Neutrophil (primary cell): ENCODE data around the gene CCDC107.
A peak's percentile ranks its signal among the peaks of the same experiment; 100 is the strongest.

ENCODE experiments used
- H3K27ac ChIP-seq: fragments of 200-600 bp; sonication (generic); 2 replicates; pipeline ENCODE4 v1.5.1; 2016; ENCODE audit warnings: mild to moderate bottlenecking, moderate library complexity
- H3K27me3 ChIP-seq: fragments of 200-600 bp; sonication (generic); 2 replicates; pipeline ENCODE4 v1.6.0; 2016; ENCODE audit warnings: mild to moderate bottlenecking
- H3K36me3 ChIP-seq: fragments of 200-600 bp; sonication (generic); 2 replicates; pipeline ENCODE4 v1.5.1; 2017
- H3K4me1 ChIP-seq, 2 experiments: fragments of 200-600 bp in 1 of 2; sonication (generic) in 1 of 2; 1 replicate in 1 of 2; 2 replicates in 1 of 2; pipeline versions ENCODE4 v1.5.1 to v1.6.1; 2013 to 2016; ENCODE audit warnings: low read depth in 1 of 2, low read length in 1 of 2, mild to moderate bottlenecking in 1 of 2, moderate library complexity in 1 of 2; ENCODE audit not compliant: control insufficient read depth in 1 of 2, insufficient read depth in 1 of 2
- H3K4me3 ChIP-seq, 2 experiments: fragments of 200-600 bp in 1 of 2; sonication (generic) in 1 of 2; 1 replicate in 1 of 2; 2 replicates in 1 of 2; pipeline ENCODE4 v1.5.1; 2013 to 2016; ENCODE audit warnings: low read depth in 1 of 2, low read length in 1 of 2, mild to moderate bottlenecking in 1 of 2, moderate library complexity in 1 of 2
- H3K9me3 ChIP-seq: fragments of 200-600 bp; sonication (generic); 2 replicates; pipeline ENCODE4 v1.5.1; 2016
- TF ChIP-seq, protein P1 (sequence below): fragments of 200-600 bp; sonication (generic); IDR thresholded peaks from 2 replicates; pipeline ENCODE4 v1.5.1; 2016; ENCODE audit warnings: antibody characterized with exemption

Gene CCDC107

DNA sequence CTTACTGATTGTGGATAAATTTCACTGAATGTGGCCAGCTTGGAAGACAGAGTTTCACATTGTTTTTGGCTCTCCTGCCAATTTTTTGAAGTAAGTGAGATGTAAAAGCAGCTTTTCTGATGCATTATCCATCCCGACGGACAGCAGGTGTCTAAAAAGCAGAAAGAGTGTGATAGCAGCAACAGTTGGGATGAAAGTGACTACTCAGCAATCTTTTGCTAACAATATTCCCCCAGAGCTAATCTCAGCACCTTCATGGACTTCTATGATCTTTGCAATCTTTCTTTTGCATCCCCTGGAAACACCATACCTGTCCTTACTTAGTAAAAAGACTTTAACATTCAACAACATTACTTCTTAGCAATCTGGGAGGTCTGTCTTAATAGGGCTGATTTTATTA lies 45.2 kb upstream of the CCDC107 start:
- H3K9me3 ChIP-seq = no peaks in the 10 kb centered on the region
- peaks cover 19% of the 10 kb centered on the region for H3K36me3 ChIP-seq
- H3K27ac ChIP-seq = no peak overlapping the region
- H3K27me3 ChIP-seq = peaks cover 24% of the 10 kb centered on the region
- TF ChIP-seq, protein P1, sequence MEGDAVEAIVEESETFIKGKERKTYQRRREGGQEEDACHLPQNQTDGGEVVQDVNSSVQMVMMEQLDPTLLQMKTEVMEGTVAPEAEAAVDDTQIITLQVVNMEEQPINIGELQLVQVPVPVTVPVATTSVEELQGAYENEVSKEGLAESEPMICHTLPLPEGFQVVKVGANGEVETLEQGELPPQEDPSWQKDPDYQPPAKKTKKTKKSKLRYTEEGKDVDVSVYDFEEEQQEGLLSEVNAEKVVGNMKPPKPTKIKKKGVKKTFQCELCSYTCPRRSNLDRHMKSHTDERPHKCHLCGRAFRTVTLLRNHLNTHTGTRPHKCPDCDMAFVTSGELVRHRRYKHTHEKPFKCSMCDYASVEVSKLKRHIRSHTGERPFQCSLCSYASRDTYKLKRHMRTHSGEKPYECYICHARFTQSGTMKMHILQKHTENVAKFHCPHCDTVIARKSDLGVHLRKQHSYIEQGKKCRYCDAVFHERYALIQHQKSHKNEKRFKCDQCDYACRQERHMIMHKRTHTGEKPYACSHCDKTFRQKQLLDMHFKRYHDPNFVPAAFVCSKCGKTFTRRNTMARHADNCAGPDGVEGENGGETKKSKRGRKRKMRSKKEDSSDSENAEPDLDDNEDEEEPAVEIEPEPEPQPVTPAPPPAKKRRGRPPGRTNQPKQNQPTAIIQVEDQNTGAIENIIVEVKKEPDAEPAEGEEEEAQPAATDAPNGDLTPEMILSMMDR = no peak
- H3K4me3 ChIP-seq = no peak overlapping the region
- peaks cover 9 to 12% of the 10 kb centered on the region in 2 experiments for H3K4me1 ChIP-seq

DNA sequence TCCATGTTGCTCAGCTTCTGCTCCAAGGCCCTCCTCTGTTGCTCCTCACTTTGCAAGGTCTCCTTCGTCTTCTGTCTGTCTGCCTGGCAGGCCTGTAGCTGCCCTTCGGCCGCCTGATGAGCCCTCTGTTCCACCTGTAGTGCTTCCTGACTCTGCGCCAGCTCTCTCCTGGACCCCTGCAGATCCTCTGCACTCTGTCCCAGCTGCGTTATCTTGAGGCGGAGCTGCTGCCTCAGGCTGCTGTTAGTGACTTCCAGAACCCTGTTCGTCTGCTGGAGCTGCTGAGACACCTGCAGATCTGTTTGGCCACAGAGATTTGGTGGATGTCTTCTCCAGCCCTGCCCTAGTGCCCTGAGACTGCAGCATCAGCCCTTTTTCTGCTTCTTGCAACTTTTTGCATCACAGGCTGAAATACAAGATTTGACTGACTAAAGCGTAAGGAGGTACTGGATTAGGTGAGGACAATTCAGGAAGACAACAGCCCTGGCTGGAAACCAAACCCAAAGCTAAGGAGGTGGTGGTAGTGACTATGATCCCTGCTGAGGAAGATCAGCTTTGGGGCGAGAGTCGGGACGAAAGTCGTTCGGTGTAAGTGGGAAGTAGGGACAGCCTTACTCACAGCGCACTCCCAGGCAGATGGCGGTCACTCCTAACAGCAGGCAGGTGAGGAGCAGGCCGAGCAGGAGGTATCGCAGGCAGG lies 42.0 kb upstream of the CCDC107 start:
- no peaks in the 10 kb centered on the region for H3K36me3 ChIP-seq
- no peak overlapping the region for H3K4me3 ChIP-seq
- H3K27me3 ChIP-seq = peaks cover 33% of the 10 kb centered on the region
- no peaks in the 10 kb centered on the region for H3K9me3 ChIP-seq
- peaks cover 9 to 12% of the 10 kb centered on the region in 2 experiments for H3K4me1 ChIP-seq
- no peak overlapping the region for H3K27ac ChIP-seq
- TF ChIP-seq, protein P1 = no peak

DNA sequence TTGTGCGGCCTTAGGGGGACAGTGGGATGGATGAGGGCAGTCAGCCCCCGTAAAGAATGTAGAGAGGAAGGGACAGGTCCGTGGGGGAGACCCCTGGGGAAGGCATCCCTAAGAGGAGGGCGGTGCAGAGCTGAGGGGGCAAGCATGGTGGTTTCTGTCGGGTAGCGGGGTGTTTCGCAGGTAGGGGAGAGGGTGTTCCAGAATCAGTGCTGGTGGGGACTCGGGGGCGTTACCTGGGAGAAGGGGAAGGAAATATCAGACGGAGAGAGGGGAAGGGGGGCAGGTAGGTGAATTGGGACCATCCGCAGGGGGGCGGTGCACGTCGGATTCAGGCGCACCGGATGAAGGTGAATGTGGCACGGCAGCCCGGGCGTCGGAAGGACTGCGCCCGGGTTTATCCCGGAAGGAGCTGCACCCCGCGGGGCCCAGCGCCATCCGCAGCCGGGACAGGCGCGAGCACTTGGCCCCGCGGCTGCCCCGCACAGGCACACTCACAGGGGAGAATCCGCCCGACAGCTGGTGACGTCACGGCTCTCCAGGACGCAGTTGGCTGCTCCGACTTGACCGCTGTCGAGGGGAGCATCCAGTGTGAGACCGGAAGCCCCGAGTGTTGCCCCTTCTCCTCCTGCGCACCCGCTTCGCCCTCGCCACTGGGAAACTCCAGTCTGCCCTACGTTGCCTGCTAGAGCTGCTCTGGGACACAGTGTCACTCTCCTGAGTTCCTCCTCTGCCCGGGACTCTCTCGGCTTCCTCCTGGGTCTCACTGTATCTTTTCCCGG lies 41.2 kb upstream of the CCDC107 start:
- H3K27ac ChIP-seq = no peak overlapping the region
- H3K9me3 ChIP-seq = no peaks in the 10 kb centered on the region
- TF ChIP-seq, protein P1 = no peak
- H3K4me3 ChIP-seq = peak overlapping the region; percentile 46 to 63
- H3K27me3 ChIP-seq = peaks cover 33% of the 10 kb centered on the region
- H3K36me3 ChIP-seq = no peaks in the 10 kb centered on the region
- peaks cover 9 to 12% of the 10 kb centered on the region in 2 experiments for H3K4me1 ChIP-seq

DNA sequence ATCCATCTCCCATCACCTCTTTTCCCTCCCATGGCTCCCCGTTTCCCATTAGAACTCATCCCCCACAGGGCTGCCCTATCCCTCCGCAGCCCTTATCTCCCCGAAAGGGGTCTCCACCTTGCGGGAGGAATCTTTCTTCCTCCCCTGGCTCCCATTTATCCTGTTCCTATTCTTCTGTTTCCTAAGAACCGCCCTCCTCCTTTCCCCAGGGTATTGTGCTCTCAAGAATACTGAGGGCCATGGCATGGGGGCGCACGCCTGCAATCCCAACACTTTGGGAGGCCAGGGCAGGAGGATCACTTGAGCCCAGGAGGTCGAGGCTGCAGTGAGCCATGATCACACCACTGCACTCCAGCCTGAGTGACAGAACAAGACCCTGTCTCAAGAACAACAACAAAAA lies 40.5 kb upstream of the CCDC107 start:
- Histone ChIP-seq H3K4me1 (peaks cover 9 to 12% of the 10 kb centered on the region in 2 experiments), H3K36me3 (no peaks in the 10 kb centered on the region), H3K9me3 (no peaks in the 10 kb centered on the region), H3K4me3 (peak overlapping the region in 1 of 2 experiments; percentile 63), H3K27me3 (peaks cover 33% of the 10 kb centered on the region), H3K27ac (no peak overlapping the region)
- TF ChIP-seq, protein P1 = no peak

DNA sequence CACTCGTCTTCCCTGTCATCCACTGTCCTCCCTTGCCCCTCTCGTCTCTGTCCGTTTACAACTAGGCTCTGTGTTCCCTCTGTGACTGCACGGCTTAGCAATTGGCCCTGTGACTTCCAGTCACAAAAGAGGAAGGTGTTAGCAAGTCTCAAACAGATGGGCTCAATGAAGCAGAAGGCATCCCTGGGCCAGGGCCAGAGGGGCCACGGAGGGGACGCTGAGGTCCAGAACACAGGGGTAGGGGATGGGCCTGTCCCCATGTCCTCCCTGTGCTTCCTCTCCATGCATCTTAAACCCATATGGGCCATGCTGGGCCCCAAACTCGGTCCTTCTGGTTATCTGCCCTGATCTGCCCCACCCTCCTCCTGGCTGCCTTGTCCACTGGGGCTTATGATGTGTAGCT lies 39.8 kb upstream of the CCDC107 start, which contains the start of gene CD72:
TSS of gene CD72 (minus strand) at position 89 of the 403 bp plus-strand sequence. CDS start 110 bp downstream, outside the sequence.
- Histone ChIP-seq H3K27ac (no peak within 1 kb of the TSS), H3K9me3 (no peaks in the 10 kb centered on the region), H3K4me1 (peaks cover 9 to 12% of the 10 kb centered on the region in 2 experiments), H3K4me3 (peak within 1 kb of the TSS; percentile 46 to 63), H3K27me3 (peaks cover 33% of the 10 kb centered on the region), H3K36me3 (no peaks in the 10 kb centered on the region)
- TF ChIP-seq, protein P1 = no peak
